Osteoblast (primary cell): ENCODE results near the gene NEIL3. TPM values are rescaled to one million over a fixed set of nuclear protein-coding genes. Genes with fewer than 3 reads are reported as not detected.

ENCODE experiments used
- DNase-seq: peaks from one replicate; pipeline ENCODE4 v3.0.0; 2011; ENCODE audit warnings: low spot score, mixed read lengths; ENCODE audit not compliant: insufficient read length; ENCODE audit errors: missing footprints
- H2AFZ ChIP-seq: 2 replicates; pipeline ENCODE4 v1.6.0; 2011; ENCODE audit warnings: mild to moderate bottlenecking, low read length
- H3K27ac ChIP-seq: 2 replicates; pipeline ENCODE4 v1.5.1; 2011; ENCODE audit warnings: mild to moderate bottlenecking, low read depth, low read length, moderate library complexity
- H3K27me3 ChIP-seq: 2 replicates; pipeline ENCODE4 v1.6.0; 2012; ENCODE audit warnings: mild to moderate bottlenecking, control low read depth, inconsistent platforms, low read length, moderate library complexity; ENCODE audit not compliant: insufficient read depth
- H3K36me3 ChIP-seq: 2 replicates; pipeline ENCODE4 v1.5.1; 2011; ENCODE audit warnings: mild to moderate bottlenecking, low read length, control low read depth, moderate library complexity; ENCODE audit not compliant: insufficient read depth
- H3K4me1 ChIP-seq: 2 replicates; pipeline ENCODE4 v1.5.1; 2011; ENCODE audit warnings: mild to moderate bottlenecking, low read length, control low read depth, moderate library complexity; ENCODE audit not compliant: insufficient read depth
- H3K4me2 ChIP-seq: 2 replicates; pipeline ENCODE4 v1.6.0; 2011; ENCODE audit warnings: mild to moderate bottlenecking, low read length; ENCODE audit not compliant: insufficient read depth
- H3K4me3 ChIP-seq: fragments of 200-600 bp; sonication (generic); 3 replicates; pipeline ENCODE4 v1.5.1; 2012; ENCODE audit warnings: mild to moderate bottlenecking, low read length, inconsistent platforms; ENCODE audit not compliant: insufficient read depth
- H3K79me2 ChIP-seq: 2 replicates; pipeline ENCODE4 v1.6.0; 2012; ENCODE audit warnings: mild to moderate bottlenecking, low read length, control low read depth, inconsistent platforms; ENCODE audit not compliant: insufficient read depth
- H3K9me3 ChIP-seq: 2 replicates; pipeline ENCODE4 v1.5.1; 2011; ENCODE audit warnings: low read depth, low read length, control low read depth
- H4K20me1 ChIP-seq: 2 replicates; pipeline ENCODE4 v1.6.0; 2012; ENCODE audit warnings: mild to moderate bottlenecking, low read length, control low read depth; ENCODE audit not compliant: insufficient read depth
- total RNA-seq: library from RNA; depleted of rRNA; stranded (reverse); fragments of >200 nt; gene quantifications from 2 replicates; pipeline ENCODE4 v1.2.3, GENCODE V29; 2012
- TF ChIP-seq, protein P1 (sequence below): IDR thresholded peaks from 2 replicates; pipeline ENCODE4 v1.5.1; 2011; ENCODE audit warnings: mild to moderate bottlenecking, low read depth, low read length, moderate library complexity; ENCODE audit errors: extremely low read depth

NEIL3 gene
- total RNA-seq, 1 donor = 5.4 TPM

DNA sequence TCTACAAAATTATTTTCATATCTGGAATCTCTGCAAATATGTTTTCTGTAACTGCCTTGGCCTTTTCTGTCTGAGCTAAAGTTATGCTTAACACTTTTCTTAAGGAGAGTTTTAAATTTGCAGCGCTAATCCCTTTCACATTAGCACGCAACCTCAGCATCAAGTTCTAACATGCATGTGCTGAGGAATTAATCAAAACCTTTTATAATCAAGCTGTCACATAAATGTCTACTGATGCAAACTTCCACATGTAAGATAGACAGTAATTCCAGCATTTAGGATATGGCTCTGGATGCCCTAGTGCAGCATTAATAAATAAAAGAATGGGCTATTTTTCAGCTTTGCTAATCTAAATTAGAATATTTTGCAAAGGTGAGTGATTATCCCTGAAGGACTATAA lies 17.5 kb upstream of the NEIL3 start:
- Histone ChIP-seq H3K4me1 (peaks cover 10% of the 10 kb centered on the region), H3K79me2 (no peaks in the 10 kb centered on the region), H3K4me3 (no peak overlapping the region), H3K9me3 (no peaks in the 10 kb centered on the region), H3K36me3 (no peaks in the 10 kb centered on the region), H3K27me3 (no peaks in the 10 kb centered on the region), H4K20me1 (no peaks in the 10 kb centered on the region), H2AFZ (no peak overlapping the region), H3K27ac (no peak overlapping the region), H3K4me2 (no peak overlapping the region)
- TF ChIP-seq, protein P1, sequence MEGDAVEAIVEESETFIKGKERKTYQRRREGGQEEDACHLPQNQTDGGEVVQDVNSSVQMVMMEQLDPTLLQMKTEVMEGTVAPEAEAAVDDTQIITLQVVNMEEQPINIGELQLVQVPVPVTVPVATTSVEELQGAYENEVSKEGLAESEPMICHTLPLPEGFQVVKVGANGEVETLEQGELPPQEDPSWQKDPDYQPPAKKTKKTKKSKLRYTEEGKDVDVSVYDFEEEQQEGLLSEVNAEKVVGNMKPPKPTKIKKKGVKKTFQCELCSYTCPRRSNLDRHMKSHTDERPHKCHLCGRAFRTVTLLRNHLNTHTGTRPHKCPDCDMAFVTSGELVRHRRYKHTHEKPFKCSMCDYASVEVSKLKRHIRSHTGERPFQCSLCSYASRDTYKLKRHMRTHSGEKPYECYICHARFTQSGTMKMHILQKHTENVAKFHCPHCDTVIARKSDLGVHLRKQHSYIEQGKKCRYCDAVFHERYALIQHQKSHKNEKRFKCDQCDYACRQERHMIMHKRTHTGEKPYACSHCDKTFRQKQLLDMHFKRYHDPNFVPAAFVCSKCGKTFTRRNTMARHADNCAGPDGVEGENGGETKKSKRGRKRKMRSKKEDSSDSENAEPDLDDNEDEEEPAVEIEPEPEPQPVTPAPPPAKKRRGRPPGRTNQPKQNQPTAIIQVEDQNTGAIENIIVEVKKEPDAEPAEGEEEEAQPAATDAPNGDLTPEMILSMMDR = no peak
- DNase-seq = no peak

- no peaks in the 10 kb centered on the region for H3K27me3 ChIP-seq
- DNase-seq = no peak
- TF ChIP-seq, protein P1 = no peak
These were observed 16.3 kb upstream of the NEIL3 start for GRCh38 chr4:177293208-177294033.

DNA sequence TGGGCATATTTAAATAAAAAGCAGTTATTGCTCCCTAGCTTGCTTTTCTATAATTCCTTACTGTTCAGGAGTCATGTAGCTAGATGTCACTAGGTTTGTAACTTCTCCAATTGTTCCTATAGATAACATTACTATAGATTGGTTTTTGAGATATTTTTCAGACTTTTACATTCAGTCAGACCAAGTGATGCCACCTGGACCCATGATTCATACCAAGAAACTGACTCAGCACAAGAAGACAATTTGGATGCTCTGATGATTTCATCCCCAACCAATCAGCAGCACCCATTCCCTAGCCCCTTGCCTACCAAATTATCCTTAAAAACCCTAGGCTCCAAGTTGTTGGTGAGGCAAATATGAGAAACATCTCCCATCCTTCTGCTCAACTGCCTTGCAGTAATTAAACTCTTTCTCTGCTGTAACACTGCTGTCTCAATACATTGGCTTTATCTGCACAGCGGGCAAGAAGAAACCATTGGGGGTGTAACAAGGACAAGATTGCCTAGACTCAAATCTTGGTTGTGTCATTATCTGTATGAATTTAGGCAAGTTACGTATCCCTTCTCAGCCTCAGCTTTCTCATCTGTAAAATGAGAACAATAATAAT lies 11.8 kb upstream of the NEIL3 start:
- TF ChIP-seq, protein P1 = no peak

More at GRCh38 chr4:177293208-177294033, 16.3 kb upstream of the NEIL3 start:
- no peaks in the 10 kb centered on the region for H4K20me1 ChIP-seq
- H3K79me2 ChIP-seq = no peaks in the 10 kb centered on the region
- peak overlapping the region; percentile 31 for H3K4me2 ChIP-seq
- no peak overlapping the region for H3K27ac ChIP-seq
- no peaks in the 10 kb centered on the region for H3K36me3 ChIP-seq
- H3K4me3 ChIP-seq = no peak overlapping the region
- peaks cover 4% of the 10 kb centered on the region for H3K9me3 ChIP-seq
- peak overlapping the region; percentile 59 for H2AFZ ChIP-seq
- H3K4me1 ChIP-seq = peaks cover 10% of the 10 kb centered on the region

DNA sequence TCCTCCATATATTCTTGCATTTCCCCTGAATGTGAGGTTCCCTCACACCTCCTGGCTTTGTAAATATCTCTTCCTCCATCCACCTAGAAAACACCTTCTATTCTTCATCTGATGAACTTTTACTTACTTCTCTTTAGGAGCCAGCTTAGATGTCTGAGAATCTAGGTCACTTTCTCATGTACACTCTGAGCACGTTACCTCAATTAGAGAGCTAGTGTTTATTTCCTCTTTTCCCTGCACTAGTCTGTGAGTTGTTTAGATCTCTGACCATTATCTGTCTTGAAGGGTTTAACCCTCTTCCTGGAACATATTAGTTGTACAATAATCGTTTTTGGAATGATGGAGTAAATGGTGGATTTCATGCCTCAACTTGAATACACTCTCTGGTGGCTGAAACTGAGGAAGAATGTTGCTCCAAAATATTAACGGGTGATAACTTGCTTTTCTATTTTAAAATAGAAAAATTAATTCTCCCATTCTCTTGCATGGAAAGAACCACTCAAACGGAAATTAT lies 8.5 kb upstream of the NEIL3 start:
- H3K9me3 ChIP-seq = peaks cover 4% of the 10 kb centered on the region

More for the DNA sequence above, 11.8 kb upstream of the NEIL3 start:
- Histone ChIP-seq H3K27ac (no peak overlapping the region), H3K27me3 (no peaks in the 10 kb centered on the region), H4K20me1 (no peaks in the 10 kb centered on the region), H3K4me3 (no peak overlapping the region), H3K4me1 (peaks cover 20% of the 10 kb centered on the region), H3K9me3 (peaks cover 4% of the 10 kb centered on the region), H2AFZ (no peak overlapping the region), H3K79me2 (no peaks in the 10 kb centered on the region), H3K4me2 (no peak overlapping the region), H3K36me3 (no peaks in the 10 kb centered on the region)
- no peak for DNase-seq

More for the DNA sequence above, 8.5 kb upstream of the NEIL3 start:
- Histone ChIP-seq H3K79me2 (no peaks in the 10 kb centered on the region), H3K4me1 (peaks cover 10% of the 10 kb centered on the region), H3K36me3 (no peaks in the 10 kb centered on the region), H4K20me1 (no peaks in the 10 kb centered on the region), H3K4me2 (no peak overlapping the region), H3K27me3 (no peaks in the 10 kb centered on the region), H3K4me3 (no peak overlapping the region), H3K27ac (no peak overlapping the region), H2AFZ (peak overlapping the region; percentile 60)
- TF ChIP-seq, protein P1 = no peak
- no peak for DNase-seq
